ENCODE results near the gene KATNB1.
A peak's percentile ranks its signal among the peaks of the same experiment; 100 is the strongest.

Gene KATNB1

DNA sequence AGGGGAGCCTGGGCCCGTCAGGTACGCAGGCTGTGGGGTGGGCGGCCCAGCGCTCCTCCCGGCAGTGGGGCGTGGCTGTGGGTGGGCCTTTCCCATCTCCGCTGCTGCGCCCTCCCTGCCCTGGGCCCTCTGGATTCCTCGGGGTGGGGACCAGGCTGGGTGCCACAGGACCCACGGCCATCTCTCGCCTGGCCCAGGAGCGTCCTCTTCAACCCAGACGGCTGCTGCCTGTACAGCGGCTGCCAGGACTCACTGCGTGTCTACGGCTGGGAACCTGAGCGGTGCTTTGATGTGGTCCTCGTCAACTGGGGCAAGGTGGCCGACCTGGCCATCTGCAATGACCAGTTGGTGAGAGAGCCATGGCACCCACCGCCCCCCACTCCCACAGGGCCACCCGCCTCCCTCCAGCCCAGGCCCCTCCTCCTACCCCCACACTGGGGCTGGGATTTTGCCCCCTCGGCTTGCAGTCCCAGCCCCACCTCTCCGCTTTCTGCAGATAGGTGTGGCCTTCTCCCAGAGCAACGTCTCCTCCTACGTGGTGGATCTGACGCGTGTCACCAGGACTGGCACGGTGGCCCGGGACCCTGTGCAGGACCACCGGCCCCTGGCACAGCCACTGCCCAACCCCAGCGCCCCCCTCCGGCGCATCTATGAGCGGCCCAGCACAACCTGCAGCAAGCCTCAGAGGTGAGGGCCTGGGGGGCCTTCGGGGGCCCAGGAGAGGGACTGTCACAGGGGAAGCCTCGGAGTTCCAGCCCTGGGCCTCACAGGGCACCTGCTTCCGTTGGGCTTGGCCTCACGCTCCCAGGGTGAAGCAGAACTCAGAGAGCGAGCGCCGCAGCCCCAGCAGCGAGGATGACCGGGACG lies 17.2 kb downstream of the KATNB1 start:
- FAIRE-seq = no peak
- DNase-seq (ENCODE audit: insufficient read length, low spot score) = no peak
- TF ChIP-seq SPI1 (IDR thresholded peaks at IDR 0.05; ENCODE audit: low read depth, low read length) (no peak), POLR2A (IDR thresholded peaks at IDR 0.05; ENCODE audit: low read depth, low read length) (no peak), TAF1 (IDR thresholded peaks at IDR 0.05; ENCODE audit: low read depth, low read length) (no peak), POLR2AphosphoS5 (IDR thresholded peaks at IDR 0.05; ENCODE audit: low read depth, low read length) (no peak), PAX5 (IDR thresholded peaks at IDR 0.05; ENCODE audit: insufficient read depth, low read length, severe bottlenecking) (no peak), POU2F2 (IDR thresholded peaks at IDR 0.05; ENCODE audit: low read depth, low read length) (no peak)

DNA sequence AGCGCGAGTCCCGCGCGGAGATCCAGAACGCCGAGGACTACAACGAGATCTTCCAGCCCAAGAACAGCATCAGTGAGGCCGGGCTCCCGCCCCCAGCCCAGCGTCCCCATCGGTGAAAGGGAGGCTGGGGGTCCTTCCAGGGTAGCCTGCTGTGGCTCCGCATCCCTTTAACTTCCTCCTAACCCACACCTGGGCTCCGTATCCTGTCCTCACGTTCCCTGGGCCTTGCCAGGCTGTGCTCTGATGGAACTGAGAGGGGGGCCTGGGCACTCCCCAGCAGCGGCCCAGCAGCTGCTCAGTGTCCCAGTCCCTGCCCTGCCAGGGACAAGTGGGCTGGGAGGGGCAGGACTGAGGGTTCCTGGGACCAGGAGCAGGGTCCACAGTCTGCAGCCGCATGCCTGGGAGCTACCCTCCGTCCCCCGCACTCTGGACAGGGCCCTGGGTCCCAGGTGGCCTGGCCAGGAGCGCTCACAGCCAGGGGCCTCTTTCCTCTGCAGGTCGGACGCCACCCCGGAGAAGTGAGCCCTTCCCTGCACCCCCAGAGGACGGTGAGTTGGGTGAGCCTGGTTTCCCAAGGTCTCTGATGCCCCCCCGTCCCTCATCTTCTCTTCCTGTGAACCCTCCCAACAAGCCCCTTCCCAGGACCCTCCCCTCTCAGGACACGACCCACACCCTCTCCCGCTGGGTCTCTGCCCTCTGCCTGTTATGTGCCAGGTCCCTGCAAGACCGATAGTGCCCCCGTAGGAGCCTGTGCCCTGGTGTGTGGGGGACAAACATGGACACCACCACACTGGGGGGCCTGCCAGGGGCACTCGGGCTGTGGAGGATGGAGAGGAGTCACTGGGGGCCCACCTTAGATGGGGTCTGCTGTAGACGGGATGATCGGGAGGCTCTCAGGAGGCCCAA lies 18.1 kb downstream of the KATNB1 start:
- DNase-seq (ENCODE audit: insufficient read length, low spot score) (no peak), FAIRE-seq (no peak)
- TF ChIP-seq TAF1 (IDR thresholded peaks at IDR 0.05; ENCODE audit: low read depth, low read length) (no peak), POU2F2 (IDR thresholded peaks at IDR 0.05; ENCODE audit: low read depth, low read length) (no peak), POLR2A (IDR thresholded peaks at IDR 0.05; ENCODE audit: low read depth, low read length) (no peak), PAX5 (IDR thresholded peaks at IDR 0.05; ENCODE audit: insufficient read depth, low read length, severe bottlenecking) (no peak), POLR2AphosphoS5 (IDR thresholded peaks at IDR 0.05; ENCODE audit: low read depth, low read length) (no peak), SPI1 (IDR thresholded peaks at IDR 0.05; ENCODE audit: low read depth, low read length) (no peak)

DNA sequence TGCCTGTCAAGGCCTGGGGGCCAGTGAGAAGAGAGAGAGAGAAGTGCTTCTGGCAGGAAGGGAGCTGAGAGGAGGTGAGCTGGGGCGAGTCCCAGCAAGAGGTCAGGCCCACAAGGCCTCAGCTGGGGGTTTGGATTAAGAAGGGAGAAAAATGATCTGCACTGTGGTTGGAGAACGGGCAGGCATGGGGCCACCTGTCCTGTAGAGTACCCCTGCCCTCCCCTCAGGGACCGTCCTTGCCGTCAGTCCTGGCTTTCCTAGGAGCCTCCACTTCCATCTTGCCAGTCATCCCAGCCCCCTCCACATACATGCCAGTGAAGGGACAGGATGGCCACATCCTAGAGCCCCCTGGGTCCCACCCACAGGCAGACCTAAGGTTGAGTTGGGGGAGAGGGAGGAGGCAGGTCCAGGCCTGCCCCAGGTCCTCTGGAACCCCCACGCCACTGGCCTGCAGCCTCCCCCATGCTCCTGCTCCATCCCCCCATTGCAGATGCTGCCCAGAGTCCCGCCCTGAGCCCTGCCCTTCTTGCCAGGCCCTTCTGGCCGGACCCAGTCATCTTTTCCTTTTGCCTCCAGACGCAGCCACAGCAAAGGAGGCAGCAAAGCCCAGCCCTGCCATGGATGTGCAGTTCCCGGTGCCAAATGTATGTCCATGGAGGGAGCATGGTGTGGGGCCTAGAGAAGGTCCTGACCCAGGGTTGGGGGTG lies 18.9 kb downstream of the KATNB1 start:
- FAIRE-seq (no peak), DNase-seq (ENCODE audit: insufficient read length, low spot score) (no peak)
- TF ChIP-seq POLR2A (IDR thresholded peaks at IDR 0.05; ENCODE audit: low read depth, low read length) (no peak), POU2F2 (IDR thresholded peaks at IDR 0.05; ENCODE audit: low read depth, low read length) (no peak), TAF1 (IDR thresholded peaks at IDR 0.05; ENCODE audit: low read depth, low read length) (no peak), PAX5 (IDR thresholded peaks at IDR 0.05; ENCODE audit: insufficient read depth, low read length, severe bottlenecking) (no peak)

DNA sequence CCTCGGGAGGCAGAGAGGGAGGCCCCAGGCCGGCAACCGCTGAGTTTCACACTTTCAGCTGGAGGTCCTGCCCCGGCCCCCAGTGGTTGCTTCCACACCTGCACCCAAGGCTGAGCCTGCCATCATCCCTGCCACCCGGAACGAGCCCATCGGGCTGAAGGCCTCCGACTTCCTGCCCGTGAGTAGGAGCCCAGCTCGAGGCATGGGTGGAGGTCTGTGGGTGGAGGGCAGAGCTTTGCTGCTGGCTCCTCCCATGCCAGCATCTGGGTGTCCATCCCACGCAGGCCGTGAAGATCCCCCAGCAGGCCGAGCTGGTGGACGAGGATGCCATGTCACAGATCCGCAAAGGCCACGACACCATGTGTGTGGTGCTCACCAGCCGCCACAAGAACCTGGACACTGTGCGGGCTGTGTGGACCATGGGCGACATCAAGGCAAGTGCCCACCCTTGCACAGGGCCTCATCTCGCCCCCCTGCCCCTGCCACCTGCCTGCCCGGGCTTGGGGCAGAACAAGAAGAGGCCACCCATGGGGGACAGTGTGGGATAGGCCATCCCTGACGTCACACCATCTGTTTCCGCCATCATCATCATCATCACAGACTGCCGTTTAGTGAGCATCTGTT lies 19.6 kb downstream of the KATNB1 start:
- DNase-seq (ENCODE audit: insufficient read length, low spot score) (no peak), FAIRE-seq (no peak)
- TF ChIP-seq POLR2A (IDR thresholded peaks at IDR 0.05; ENCODE audit: low read depth, low read length) = no peak
- TF ChIP-seq POLR2AphosphoS5 (IDR thresholded peaks at IDR 0.05; ENCODE audit: low read depth, low read length) = no peak
- TF ChIP-seq SPI1 (IDR thresholded peaks at IDR 0.05; ENCODE audit: low read depth, low read length) = no peak
- TF ChIP-seq TAF1 (IDR thresholded peaks at IDR 0.05; ENCODE audit: low read depth, low read length) = no peak
- TF ChIP-seq PAX5 (IDR thresholded peaks at IDR 0.05; ENCODE audit: insufficient read depth, low read length, severe bottlenecking) = no peak
- no peak for TF ChIP-seq POU2F2 (IDR thresholded peaks at IDR 0.05; ENCODE audit: low read depth, low read length)

DNA sequence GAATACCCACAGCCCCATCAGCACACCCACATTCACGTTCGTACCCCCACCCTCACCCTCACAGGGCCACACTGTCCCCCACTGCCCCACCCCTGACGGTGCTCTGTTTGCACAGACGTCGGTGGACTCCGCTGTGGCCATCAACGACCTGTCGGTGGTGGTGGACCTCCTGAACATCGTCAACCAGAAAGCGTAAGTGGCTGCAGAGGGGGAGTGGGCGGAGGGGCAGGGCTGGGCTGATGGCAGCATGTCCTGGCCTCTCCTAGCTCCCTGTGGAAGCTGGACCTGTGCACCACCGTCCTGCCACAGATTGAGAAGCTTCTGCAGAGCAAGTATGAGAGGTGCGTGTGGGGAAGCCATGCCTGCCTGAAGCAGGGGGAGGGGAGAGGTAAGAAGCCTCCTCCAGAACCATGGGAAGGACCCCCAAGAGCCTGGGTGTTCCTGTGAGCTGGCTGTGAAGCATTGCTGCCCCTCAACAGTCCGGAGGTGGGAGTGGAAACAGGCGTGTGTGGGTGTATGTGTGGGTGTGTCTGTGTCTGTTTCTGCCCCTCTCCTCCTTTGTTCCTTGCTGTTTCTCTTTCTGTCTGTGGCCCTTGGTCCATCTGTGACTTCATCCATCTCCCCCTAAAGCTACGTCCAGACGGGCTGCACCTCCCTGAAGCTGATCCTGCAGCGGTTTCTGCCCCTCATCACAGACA lies 20.3 kb downstream of the KATNB1 start:
- DNase-seq (ENCODE audit: insufficient read length, low spot score) = no peak
- no peak for TF ChIP-seq TAF1 (IDR thresholded peaks at IDR 0.05; ENCODE audit: low read depth, low read length)
- TF ChIP-seq POU2F2 (IDR thresholded peaks at IDR 0.05; ENCODE audit: low read depth, low read length) = no peak
- TF ChIP-seq SPI1 (IDR thresholded peaks at IDR 0.05; ENCODE audit: low read depth, low read length) = no peak
- FAIRE-seq = no peak

DNA sequence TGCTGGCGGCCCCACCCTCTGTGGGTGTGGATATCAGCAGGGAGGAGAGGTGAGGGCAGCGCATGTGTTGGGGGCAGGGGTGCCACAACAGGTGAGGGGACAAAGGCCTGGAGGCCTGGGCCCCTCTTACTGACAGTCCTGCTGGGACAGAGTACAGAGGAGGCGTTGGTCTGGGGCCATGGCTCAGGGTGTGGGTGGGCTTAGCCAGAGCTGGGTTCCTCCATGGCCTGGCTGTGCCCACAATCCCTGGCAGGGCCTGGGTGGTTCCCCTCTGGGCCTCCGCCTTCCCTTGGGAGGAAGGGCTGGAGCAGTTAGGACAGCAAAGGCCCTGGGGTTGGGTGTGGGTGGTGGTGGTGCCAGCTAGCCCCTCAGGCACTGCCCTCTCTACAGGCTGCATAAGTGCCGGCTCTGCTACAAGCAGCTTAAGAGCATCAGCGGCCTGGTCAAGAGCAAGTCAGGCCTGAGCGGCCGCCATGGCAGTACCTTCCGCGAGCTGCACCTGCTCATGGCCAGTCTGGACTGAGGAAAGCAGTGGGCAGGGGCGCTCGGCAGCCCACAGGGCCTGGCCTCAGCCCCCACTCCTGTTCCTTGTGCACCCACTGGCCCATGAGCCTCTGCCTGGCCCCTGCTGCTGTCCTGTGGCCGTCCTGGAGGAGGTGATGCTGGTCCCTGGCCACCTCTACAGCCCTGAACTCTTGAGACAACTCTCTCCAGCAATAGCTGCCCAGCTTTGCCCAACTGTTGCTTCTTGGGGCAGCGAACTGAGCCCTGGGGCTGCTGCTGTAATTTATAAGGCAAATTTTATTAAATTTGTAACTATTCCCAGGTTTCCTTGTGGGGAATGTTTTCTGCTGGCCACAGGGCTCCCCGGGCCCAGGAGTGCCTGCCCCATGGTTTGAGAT lies 21.1 kb downstream of the KATNB1 start:
- FAIRE-seq = no peak
- TF ChIP-seq SPI1 (IDR thresholded peaks at IDR 0.05; ENCODE audit: low read depth, low read length) (no peak), POLR2A (IDR thresholded peaks at IDR 0.05; ENCODE audit: low read depth, low read length) (no peak)
- DNase-seq (ENCODE audit: insufficient read length, low spot score) = no peak

DNA sequence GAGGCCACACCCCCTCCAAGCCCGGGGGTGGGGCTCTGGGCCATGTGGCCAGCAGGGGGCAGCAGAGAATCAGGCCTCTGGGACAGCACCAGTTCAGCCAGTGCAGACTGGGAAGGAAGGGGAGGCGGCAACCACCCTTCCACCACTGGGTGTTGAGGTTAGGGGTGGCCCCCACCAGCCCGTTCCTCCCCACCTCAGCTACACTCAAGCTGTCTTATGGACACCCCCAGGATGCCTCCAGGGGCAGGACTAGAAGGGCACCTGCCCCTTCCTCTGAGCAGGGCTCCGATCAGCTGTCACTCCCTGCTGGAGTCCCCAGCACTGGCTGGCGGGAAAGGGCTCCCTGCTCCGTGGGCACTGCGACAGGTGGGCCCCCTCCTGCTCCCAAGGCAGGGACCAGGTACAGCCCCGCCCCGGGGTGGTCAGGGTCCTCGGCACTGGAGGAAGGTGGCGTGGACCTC lies 21.8 kb downstream of the KATNB1 start:
- TF ChIP-seq POLR2AphosphoS5 (IDR thresholded peaks at IDR 0.05; ENCODE audit: low read depth, low read length) = no peak
- no peak for TF ChIP-seq POLR2A (IDR thresholded peaks at IDR 0.05; ENCODE audit: low read depth, low read length)
- no peak for TF ChIP-seq PAX5 (IDR thresholded peaks at IDR 0.05; ENCODE audit: insufficient read depth, low read length, severe bottlenecking)
- TF ChIP-seq TAF1 (IDR thresholded peaks at IDR 0.05; ENCODE audit: low read depth, low read length) = no peak
- no peak for TF ChIP-seq POU2F2 (IDR thresholded peaks at IDR 0.05; ENCODE audit: low read depth, low read length)
- no peak for TF ChIP-seq SPI1 (IDR thresholded peaks at IDR 0.05; ENCODE audit: low read depth, low read length)
- DNase-seq (ENCODE audit: insufficient read length, low spot score) (peak; percentile 99), FAIRE-seq (peak; percentile 94)

DNA sequence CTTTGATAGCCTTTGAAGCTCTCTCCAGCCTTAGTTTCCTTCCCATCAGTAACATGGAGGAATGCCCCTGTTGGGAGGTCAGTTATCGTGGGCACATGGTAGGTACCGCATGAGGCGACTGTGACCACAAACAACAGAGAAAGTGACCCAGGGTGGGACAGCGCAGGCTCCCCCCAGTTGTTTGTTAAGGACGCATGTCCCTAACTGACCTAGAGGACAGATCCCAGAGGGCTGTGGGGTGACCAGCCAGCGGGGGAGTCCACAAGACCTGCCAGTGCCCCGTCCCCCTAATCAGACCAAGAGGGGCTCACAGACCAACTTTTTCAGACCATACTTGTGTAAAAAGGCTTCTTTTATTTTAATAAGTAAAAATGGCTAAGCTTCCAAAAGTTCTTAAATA lies 22.3 kb downstream of the KATNB1 start:
- DNase-seq (ENCODE audit: insufficient read length, low spot score) = no peak
- TF ChIP-seq POLR2A (IDR thresholded peaks at IDR 0.05; ENCODE audit: low read depth, low read length) (no peak), POU2F2 (IDR thresholded peaks at IDR 0.05; ENCODE audit: low read depth, low read length) (no peak), SPI1 (IDR thresholded peaks at IDR 0.05; ENCODE audit: low read depth, low read length) (no peak), POLR2AphosphoS5 (IDR thresholded peaks at IDR 0.05; ENCODE audit: low read depth, low read length) (no peak), PAX5 (IDR thresholded peaks at IDR 0.05; ENCODE audit: insufficient read depth, low read length, severe bottlenecking) (no peak)
- no peak for FAIRE-seq

All from GM12891 (cell line).